Dermis microvascular lymphatic vessel endothelial cell (primary cell): Measurements from ENCODE around the gene INTS3. TPM values are rescaled to one million over a fixed set of nuclear protein-coding genes. Genes with fewer than 3 reads are reported as not detected.

Experiments used
- DNase-seq, 2 donors: peaks; one replicate each; pipeline versions ENCODE4 v3.0.0 to v3.0.0-alpha.2; 2010; ENCODE audit warnings: low read depth in 2 of 2
- total RNA-seq: library from RNA; depleted of rRNA; stranded (reverse); fragments of >200 nt; gene quantifications from 2 replicates; pipeline ENCODE4 v1.2.1, GENCODE V29; 2014

Gene INTS3
- 16.4 and 20.7 TPM in 2 replicates for total RNA-seq

GRCh38 chr1:153727463-153728304, at the start of gene INTS3:
INTS3 (plus strand) TSS chr1:153728050; CDS start chr1:153728635, 585 bp downstream.
- DNase-seq: peak; percentile 99 to 100

DNA sequence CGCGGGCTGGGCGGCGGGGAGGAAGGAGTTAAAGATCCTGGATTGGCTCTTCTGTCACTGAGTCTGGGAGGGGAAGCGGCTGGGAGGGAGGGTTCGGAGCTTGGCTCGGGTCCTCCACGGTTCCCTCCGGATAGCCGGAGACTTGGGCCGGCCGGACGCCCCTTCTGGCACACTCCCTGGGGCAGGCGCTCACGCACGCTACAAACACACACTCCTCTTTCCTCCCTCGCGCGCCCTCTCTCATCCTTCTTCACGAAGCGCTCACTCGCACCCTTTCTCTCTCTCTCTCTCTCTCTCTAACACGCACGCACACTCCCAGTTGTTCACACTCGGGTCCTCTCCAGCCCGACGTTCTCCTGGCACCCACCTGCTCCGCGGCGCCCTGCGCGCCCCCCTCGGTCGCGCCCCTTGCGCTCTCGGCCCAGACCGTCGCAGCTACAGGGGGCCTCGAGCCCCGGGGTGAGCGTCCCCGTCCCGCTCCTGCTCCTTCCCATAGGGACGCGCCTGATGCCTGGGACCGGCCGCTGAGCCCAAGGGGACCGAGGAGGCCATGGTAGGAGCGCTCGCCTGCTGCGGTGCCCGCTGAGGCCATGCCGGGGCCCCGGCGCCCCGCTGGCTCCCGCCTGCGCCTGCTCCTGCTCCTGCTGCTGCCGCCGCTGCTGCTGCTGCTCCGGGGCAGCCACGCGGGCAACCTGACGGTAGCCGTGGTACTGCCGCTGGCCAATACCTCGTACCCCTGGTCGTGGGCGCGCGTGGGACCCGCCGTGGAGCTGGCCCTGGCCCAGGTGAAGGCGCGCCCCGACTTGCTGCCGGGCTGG, 49.1 kb upstream of the INTS3 start, which contains the start of gene NPR1:
Gene NPR1 (plus strand): TSS at position 170 of the 818 bp plus-strand sequence. CDS start 421 bp downstream, at position 591.
- DNase-seq: peak in 1 of 2 donors; percentile 42

- peak in 1 of 2 donors; percentile 53 for DNase-seq
Observed at GRCh38 chr1:153679337-153680119, 48.3 kb upstream of the INTS3 start.

GRCh38 chr1:153680120-153680403, 47.8 kb upstream of the INTS3 start:
- no peak for DNase-seq

- no peak for DNase-seq
Observed at GRCh38 chr1:153682730-153683129, 45.1 kb upstream of the INTS3 start.

DNA sequence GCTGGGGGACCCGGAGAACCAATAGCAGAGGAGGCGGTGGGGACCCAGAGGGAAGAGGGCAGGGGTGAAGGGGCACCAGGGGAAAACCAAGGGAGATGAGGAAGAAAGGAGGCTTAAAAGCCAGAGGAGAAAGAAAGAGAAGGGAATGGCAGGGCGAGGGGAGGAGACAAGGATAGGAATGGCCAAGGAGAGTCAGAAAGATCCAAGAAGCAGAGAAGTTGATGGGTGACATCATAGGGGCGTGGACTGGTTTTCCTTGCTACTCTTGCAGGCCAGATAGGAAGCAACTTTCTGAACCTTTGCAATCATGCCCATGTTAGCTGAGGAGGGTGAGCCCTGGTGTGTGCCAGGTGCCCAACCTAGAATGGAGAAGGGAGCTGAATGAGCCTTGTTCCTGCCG, 44.0 kb upstream of the INTS3 start:
- DNase-seq: no peak

DNA sequence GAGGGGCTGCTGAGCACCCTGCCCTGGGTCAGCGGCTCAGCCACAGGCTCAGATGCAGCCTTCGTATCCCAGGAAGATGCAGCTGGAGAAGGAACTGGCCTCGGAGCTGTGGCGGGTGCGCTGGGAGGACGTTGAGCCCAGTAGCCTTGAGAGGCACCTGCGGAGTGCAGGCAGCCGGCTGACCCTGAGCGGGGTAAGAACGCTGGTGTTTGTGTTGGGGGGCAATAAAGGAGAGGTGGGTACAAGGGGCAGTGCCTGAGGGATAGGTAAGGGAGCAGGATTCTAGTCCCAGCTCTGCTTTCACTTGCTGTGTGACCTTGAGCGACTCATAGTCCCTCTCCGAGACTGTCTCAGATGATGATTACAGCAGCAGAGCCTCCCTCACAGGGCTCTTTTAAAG, 43.0 kb upstream of the INTS3 start:
- no peak for DNase-seq

- no peak for DNase-seq
Observed at GRCh38 chr1:153685544-153686340, 42.1 kb upstream of the INTS3 start.

GRCh38 chr1:153687346-153688125, 40.3 kb upstream of the INTS3 start:
- no peak for DNase-seq

DNA sequence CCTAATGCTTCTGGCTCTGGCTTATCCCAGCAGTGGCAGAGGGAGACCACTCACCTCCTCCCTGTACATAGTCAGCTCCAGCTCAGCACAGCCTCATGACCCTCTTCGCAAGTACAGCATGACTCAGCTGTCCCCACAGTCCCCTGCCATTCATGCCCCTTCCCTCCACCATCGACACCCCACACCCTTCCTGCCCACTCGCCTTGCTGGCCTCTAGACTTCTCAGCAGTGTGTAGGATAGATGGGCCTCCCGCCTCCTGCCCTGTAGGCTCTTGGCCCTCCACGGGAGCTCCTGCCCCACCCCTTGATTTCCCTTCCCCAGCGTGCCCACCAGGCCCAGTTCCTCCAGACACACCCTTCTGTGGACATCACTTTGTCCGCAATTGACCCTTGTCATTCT, 39.6 kb upstream of the INTS3 start:
- DNase-seq: no peak

DNA sequence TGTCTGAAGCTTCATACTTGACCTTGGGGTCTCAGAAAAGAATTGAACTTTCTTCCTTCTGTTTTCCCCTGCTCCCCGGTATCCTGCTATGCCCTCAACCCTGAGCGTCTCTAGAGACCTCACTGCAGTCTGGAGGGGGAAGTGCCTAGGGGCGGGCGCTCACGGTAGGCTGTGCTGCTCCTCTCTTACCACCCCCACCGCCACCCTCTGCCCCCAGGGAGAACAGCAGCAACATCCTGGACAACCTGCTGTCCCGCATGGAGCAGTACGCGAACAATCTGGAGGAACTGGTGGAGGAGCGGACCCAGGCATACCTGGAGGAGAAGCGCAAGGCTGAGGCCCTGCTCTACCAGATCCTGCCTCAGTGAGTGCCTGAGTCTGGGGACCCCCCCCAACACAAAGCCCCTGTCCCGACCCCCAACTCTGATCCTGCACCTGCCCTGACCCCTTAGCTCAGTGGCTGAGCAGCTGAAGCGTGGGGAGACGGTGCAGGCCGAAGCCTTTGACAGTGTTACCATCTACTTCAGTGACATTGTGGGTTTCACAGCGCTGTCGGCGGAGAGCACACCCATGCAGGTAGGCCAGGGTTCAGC, 39.0 kb upstream of the INTS3 start:
- no peak for DNase-seq

GRCh38 chr1:153693466-153693865, 34.4 kb upstream of the INTS3 start:
- DNase-seq: no peak

GRCh38 chr1:153696741-153697140, 31.1 kb upstream of the INTS3 start:
- no peak for DNase-seq

DNA sequence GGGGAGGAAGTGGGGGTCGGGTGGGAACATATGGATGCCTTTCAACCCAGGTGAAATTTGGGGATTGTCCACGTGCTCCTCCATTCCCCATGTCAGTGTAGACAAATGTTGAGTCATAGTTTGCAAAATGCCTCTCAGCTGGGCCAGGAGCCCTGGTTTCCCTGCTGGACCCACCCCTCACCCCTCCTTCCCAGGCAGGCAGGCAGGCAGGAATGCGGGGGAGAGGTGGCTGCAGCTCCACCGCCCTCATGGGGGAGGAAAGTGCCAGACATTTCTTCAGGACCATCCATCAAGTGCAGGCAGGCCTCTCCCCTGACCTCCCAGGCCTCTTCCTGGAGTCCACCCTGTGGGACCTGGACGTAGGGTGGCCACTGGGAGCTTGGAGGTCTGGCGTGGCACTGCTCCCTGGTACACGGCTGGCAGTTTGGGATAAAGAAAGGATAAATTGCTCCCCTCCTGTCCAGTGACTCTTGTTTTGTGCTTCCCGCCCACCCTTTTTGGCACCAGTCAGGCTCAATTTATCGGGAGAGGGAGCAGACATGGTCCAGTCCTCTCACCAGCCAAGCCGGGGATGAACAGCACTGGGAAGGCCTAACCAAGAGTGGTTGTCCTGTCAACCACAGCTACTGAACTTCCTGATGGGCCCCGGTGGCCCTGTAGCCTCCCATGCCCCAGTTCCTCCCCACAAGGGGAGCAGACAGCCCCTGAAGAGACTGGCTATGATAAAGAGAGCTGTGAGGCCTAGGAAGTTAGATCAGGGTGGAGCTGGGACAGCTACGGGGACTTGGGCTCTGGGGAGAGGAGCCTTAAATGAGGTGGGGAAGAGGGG, 30.4 kb upstream of the INTS3 start:
- peak in 1 of 2 donors; percentile 8 for DNase-seq

- peak; percentile 10 to 84 for DNase-seq
Observed at GRCh38 chr1:153698020-153698922, 29.6 kb upstream of the INTS3 start.

DNA sequence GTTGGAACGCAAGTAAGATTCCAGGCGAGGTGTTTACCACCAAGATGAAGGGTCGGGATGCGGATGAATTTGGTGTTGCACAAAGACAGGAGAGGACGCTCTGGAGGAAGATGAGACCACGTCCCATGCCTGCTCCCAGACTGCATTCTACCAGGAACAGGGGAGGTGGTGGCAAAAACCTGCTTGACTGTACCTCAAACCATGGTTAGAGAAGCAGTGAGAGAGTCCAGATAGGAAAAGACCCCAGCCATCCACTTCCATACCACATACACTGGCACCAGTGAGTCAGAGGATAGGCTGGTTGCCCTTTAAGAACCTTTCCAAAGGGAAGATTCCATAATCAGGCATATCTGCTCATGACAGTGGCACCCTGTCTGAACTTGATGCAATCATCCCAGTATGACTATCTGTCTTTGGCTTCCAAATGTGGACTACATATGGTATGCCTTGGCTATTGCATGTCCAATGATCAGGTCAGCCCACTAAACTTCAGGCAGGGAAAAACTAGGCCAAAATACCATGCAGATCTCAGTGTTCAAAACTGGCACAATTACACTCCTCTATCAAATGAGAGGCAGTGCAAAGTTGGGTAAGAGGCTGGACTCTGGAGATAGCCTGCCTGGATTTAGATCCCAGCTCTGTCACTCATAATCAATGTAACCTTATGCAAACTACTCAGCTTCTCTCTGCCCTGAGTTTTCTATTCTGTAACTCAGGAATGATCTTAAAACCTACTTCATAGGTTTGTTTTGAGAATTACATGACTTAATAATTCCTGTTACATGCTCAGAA, 28.7 kb upstream of the INTS3 start:
- peak in 1 of 2 donors; percentile 27 for DNase-seq

- DNase-seq: no peak
Observed at GRCh38 chr1:153699768-153700167, 28.1 kb upstream of the INTS3 start.
